GM12878 (cell line): Measurements from ENCODE around the gene SLC2A2. TPM values are rescaled to one million over a fixed set of nuclear protein-coding genes. Genes with fewer than 3 reads are reported as not detected.

Experiments used
- ATAC-seq: fragments of 200-7000 bp; cut with Tn5 transposase; 3 replicates; pipeline ENCODE4 v1.9.1; 2020; ENCODE audit warnings: mild to moderate bottlenecking, moderate library complexity
- BruUV-seq: library from RNA; stranded (reverse); fragments of 400-500 nt; replicated peaks from 2 replicates; lab custom pipeline; 2021; lab: Mats Ljungman, UMichigan
- CTCF ChIA-PET: fragments of 300-600 bp; sonication (Branson Sonifier 250); formaldehyde crosslinking; extraction: SDS; loops from one replicate; lab custom pipeline; 2021; ENCODE audit warnings: inconsistent platforms; lab: Yijun Ruan, JAX
- POLR2A ChIA-PET: fragments of 350-600 bp; formaldehyde crosslinking; extraction: SDS; loops from one replicate; lab custom pipeline; 2021; ENCODE audit warnings: inconsistent platforms; lab: Charles Lee
- RAD21 ChIA-PET: fragments of 300-600 bp; sonication (Branson Sonifier 250); formaldehyde crosslinking; loops from one replicate; lab custom pipeline; 2023; ENCODE audit warnings: antibody characterized with exemption; ENCODE audit not compliant: unreplicated experiment; lab: Charles Lee
- SMC1A ChIA-PET: fragments of 300-600 bp; sonication (Branson Sonifier 250); formaldehyde crosslinking; loops from one replicate; lab custom pipeline; 2023; ENCODE audit not compliant: unreplicated experiment, uncharacterized antibody; lab: Charles Lee
- DNase-seq: peaks from one replicate; pipeline ENCODE4 v3.0.0-alpha.2; 2011; ENCODE audit warnings: low read depth, low spot score
- FAIRE-seq: peaks from 3 replicates; lab custom pipeline; 2011; peaks lifted over from hg19 to GRCh38; lab: Jason Lieb, UNC
- H2AFZ ChIP-seq: 2 replicates; pipeline ENCODE4 v1.6.0; 2011; ENCODE audit warnings: low read depth, low read length, control low read depth; ENCODE audit not compliant: control insufficient read depth
- H3K27ac ChIP-seq: 2 replicates; pipeline ENCODE4 v1.5.1; 2011; ENCODE audit warnings: control low read depth; ENCODE audit not compliant: control insufficient read depth, insufficient read depth
- H3K27me3 ChIP-seq, 2 experiments: replicated peaks in 1 of 2; 2 replicates each; pipeline versions ENCODE4 v1.6.0 to v1.6.1; 2011; ENCODE audit warnings: low read length in 1 of 2; ENCODE audit not compliant: control insufficient read depth in 2 of 2, insufficient read depth in 2 of 2
- H3K36me3 ChIP-seq, 2 experiments: 2 replicates each; pipeline ENCODE4 v1.5.1; 2011; ENCODE audit warnings: low read length in 1 of 2; ENCODE audit not compliant: control insufficient read depth in 2 of 2, insufficient read depth in 2 of 2
- H3K4me1 ChIP-seq: 2 replicates; pipeline ENCODE4 v1.6.1; 2011; ENCODE audit warnings: mild to moderate bottlenecking, low read length, moderate library complexity, mixed read lengths; ENCODE audit not compliant: control insufficient read depth, insufficient read depth
- H3K4me2 ChIP-seq: 2 replicates; pipeline ENCODE4 v1.6.0; 2011; ENCODE audit warnings: control low read depth; ENCODE audit not compliant: control insufficient read depth, insufficient read depth
- H3K4me3 ChIP-seq: fragments of 200-600 bp; sonication (generic); 2 replicates; pipeline ENCODE4 v1.5.1; 2016
- H3K79me2 ChIP-seq: 2 replicates; pipeline ENCODE4 v1.6.0; 2011; ENCODE audit warnings: low read length; ENCODE audit not compliant: control insufficient read depth, insufficient read depth
- H3K9ac ChIP-seq: 2 replicates; pipeline ENCODE4 v1.8.0; 2011; ENCODE audit warnings: low read length, control low read depth, mixed read lengths; ENCODE audit not compliant: control insufficient read depth, insufficient read depth
- H3K9me3 ChIP-seq: replicated peaks from 3 replicates; pipeline ENCODE4 v1.5.1; 2011; ENCODE audit warnings: mild to moderate bottlenecking, low read length; ENCODE audit not compliant: control insufficient read depth, insufficient read depth
- H4K20me1 ChIP-seq: 2 replicates; pipeline ENCODE4 v1.6.0; 2011; ENCODE audit not compliant: control insufficient read depth, insufficient read depth
- BCL11A ChIP-seq: IDR thresholded peaks from 2 replicates; pipeline ENCODE4 v1.6.1; 2011; ENCODE audit warnings: low read depth, low read length
- BCL3 ChIP-seq: IDR thresholded peaks from 2 replicates; pipeline ENCODE4 v1.6.1; 2011; ENCODE audit warnings: borderline replicate concordance, low read depth, mild to moderate bottlenecking, moderate library complexity, low read length; ENCODE audit not compliant: insufficient read depth, poor library complexity, severe bottlenecking
- CEBPZ ChIP-seq: fragments of 150-350 bp; IDR thresholded peaks from 2 replicates; pipeline ENCODE4 v1.6.1; 2016; ENCODE audit warnings: low read depth, low read length
- CHD2 ChIP-seq: IDR thresholded peaks from 2 replicates; pipeline ENCODE4 v1.6.1; 2011; ENCODE audit warnings: low read depth, low read length, improper control_type of control experiment, borderline replicate concordance
- DPF2 ChIP-seq: fragments of 450-650 bp; IDR thresholded peaks from 2 replicates; pipeline ENCODE4 v1.6.1; 2017; ENCODE audit warnings: mild to moderate bottlenecking
- EGR1 ChIP-seq, 2 experiments: IDR thresholded peaks; 1 replicate in 1 of 2; 2 replicates in 1 of 2; pipeline ENCODE4 v1.6.1; 2011 to 2012; ENCODE audit warnings: low read depth in 2 of 2, low read length in 2 of 2, borderline replicate concordance in 1 of 2, mild to moderate bottlenecking in 1 of 2, moderate library complexity in 1 of 2
- SREBF1 ChIP-seq: IDR thresholded peaks from 2 replicates; pipeline ENCODE4 v1.6.1; 2012; ENCODE audit warnings: mild to moderate bottlenecking, low read length
- ZNF217 ChIP-seq: fragments of 450-650 bp; IDR thresholded peaks from 2 replicates; pipeline ENCODE4 v1.6.1; 2017; ENCODE audit warnings: antibody characterized with exemption, mild to moderate bottlenecking
- WGBS: methylation state at CpG from one replicate; pipeline ENCODE4 v1.1.6; 2016; ENCODE audit warnings: low lambda C conversion rate; ENCODE audit not compliant: insufficient replicate concordance, insufficient coverage; ENCODE audit errors: missing lambda C conversion rate; 5-methylcytosine and 5-hydroxymethylcytosine counted together
- in situ Hi-C: fragments of 300-500 bp; cut with MboI; formaldehyde crosslinking; loops from 9 replicates; pipeline ENCODE4 v1.14.3; 2018; ENCODE audit warnings: mixed read lengths
- intact Hi-C: fragments of 100-400 bp; cut with micrococcal nuclease; formaldehyde crosslinking; loops from one replicate; pipeline ENCODE4 v1.14.2; 2022; ENCODE audit not compliant: unreplicated experiment
- polyA plus RNA-seq, 11 experiments: library from polyadenylated mRNA; depleted of rRNA in 4 of 11; unstranded in 6 of 11; stranded (reverse) in 5 of 11; fragments of >200 nt; fragmentation: Nextera tagmentation in 4 of 11; fragmentation: Illumina TruSeq in 1 of 11; extraction: Ambion mirVana in 4 of 11; extraction: Trizol in 1 of 11; gene quantifications; 1 replicate in 1 of 11; 2 replicates in 10 of 11; pipeline versions ENCODE4 v1.2.1 to v1.2.3, GENCODE V29; 2011 to 2016; ENCODE audit warnings: inconsistent platforms in 2 of 11, missing spikeins in 2 of 11, low read depth in 1 of 11
- total RNA-seq, 4 experiments: library from RNA; depleted of rRNA in 3 of 4; stranded (reverse); fragments of >200 nt in 3 of 4; fragmentation: Illumina TruSeq in 1 of 4; extraction: Trizol in 1 of 4; gene quantifications; 2 replicates each; pipeline versions ENCODE4 v1.2.1 to v1.2.3, GENCODE V29; 2013 to 2021

The SLC2A2 gene
- total and polyA plus RNA-seq, 10 of the 15 experiments (the other 5 are each of a cell fraction or from before 2014, with no cell fraction given), result 0.04 to 0.10 (median 0.04) TPM; not detected in 7

- in situ Hi-C loops, result no loop called here
- H3K27me3 ChIP-seq, result peaks cover 0 to 2% of the 10 kb centered on the region in 2 experiments; a peak in 1 of 4 replicates
- POLR2A ChIA-PET, result no interaction called here
Measured at GRCh38 chr3:171001250-171001893, 25.1 kb downstream of the SLC2A2 start.

GRCh38 chr3:171000281-171000680 is 26.2 kb downstream of the SLC2A2 start:
- in situ Hi-C loops, result no loop called here
- Histone ChIP-seq H2AFZ (no peak overlapping the region), H3K36me3 (no peaks in the 10 kb centered on the region), H3K4me3 (no peak overlapping the region), H3K9me3 (no peaks in the 10 kb centered on the region), H3K79me2 (no peaks in the 10 kb centered on the region), H3K27ac (no peak overlapping the region), H3K4me2 (no peak overlapping the region), H3K27me3 (peaks cover 0 to 6% of the 10 kb centered on the region in 2 experiments; a peak in 1 of 4 replicates), H3K9ac (no peak overlapping the region), H3K4me1 (no peaks in the 10 kb centered on the region), H4K20me1 (no peaks in the 10 kb centered on the region)
- TF ChIP-seq CEBPZ (no peak), BCL3 (peak; percentile 64), CHD2 (no peak), DPF2 (no peak), EGR1 (IDR thresholded peaks at IDR 0.05; ENCODE audit: borderline replicate concordance in 1 of 2, low read depth in 2 of 2, low read length in 2 of 2) (no peak), ZNF217 (no peak), BCL11A (no peak)
- ChIA-PET RAD21 (no interaction called here), CTCF (interaction anchor here (2.1 kb wide), 1 partner anchor 13 kb away, joined by 6 read pairs; no protein-coding TSS in a partner anchor), SMC1A (interaction anchor here (1.0 kb wide), 2 partner anchors 24 to 833 kb away, joined by 3 read pairs; no protein-coding TSS in a partner anchor), POLR2A (no interaction called here)
- BruUV-seq, result no TSS peak
- intact Hi-C loops, result no loop called here
- WGBS, result 66% methylated on average over 4 of the region's 4 CpGs
- ATAC-seq (no peak), FAIRE-seq (no peak), DNase-seq (no peak)

More at GRCh38 chr3:171001250-171001893, 25.1 kb downstream of the SLC2A2 start:
- no TSS peak for BruUV-seq
- Histone ChIP-seq H3K9me3 (no peaks in the 10 kb centered on the region), H4K20me1 (no peaks in the 10 kb centered on the region), H3K27ac (no peak overlapping the region), H2AFZ (no peak overlapping the region), H3K36me3 (no peaks in the 10 kb centered on the region), H3K4me1 (no peaks in the 10 kb centered on the region), H3K79me2 (no peaks in the 10 kb centered on the region), H3K9ac (no peak overlapping the region), H3K4me3 (no peak overlapping the region), H3K4me2 (no peak overlapping the region)
- CTCF ChIA-PET, result interaction anchor here (1.7 kb wide), 1 partner anchor 38 kb away, joined by 4 read pairs; no protein-coding TSS in a partner anchor
- no peak for FAIRE-seq
- SMC1A ChIA-PET, result interaction anchor here (0.7 kb wide), 1 partner anchor 37 kb away, joined by 3 read pairs; no protein-coding TSS in a partner anchor
- intact Hi-C loops, result no loop called here
- ATAC-seq, result no peak
- RAD21 ChIA-PET, result no interaction called here
- no peak for DNase-seq
- no peak for TF ChIP-seq SREBF1
- WGBS, result 0% methylated on average over 1 of the region's 1 CpG
